Kidney (tissue), 14 donors: ENCODE measurements around the gene CIB2. TPM values are rescaled to one million over a fixed set of nuclear protein-coding genes. Genes with fewer than 3 reads are reported as not detected.

Source experiments
- DNase-seq, 5 donors: peaks; one replicate each; pipeline ENCODE4 v3.0.0-alpha.2; 2013 to 2020
- FAIRE-seq: peaks from 2 replicates; lab custom pipeline; 2012; peaks lifted over from hg19 to GRCh38; lab: Jason Lieb, UNC
- H3K27ac ChIP-seq, 2 donors: one replicate each; pipeline ENCODE4 v1.7.0; 2013; ENCODE audit warnings: low read depth in 2 of 2, low read length in 2 of 2, inconsistent platforms in 1 of 2
- H3K27me3 ChIP-seq: one replicate; pipeline ENCODE4 v1.7.1; 2013; ENCODE audit warnings: low read length, inconsistent platforms; ENCODE audit not compliant: control insufficient read depth, insufficient read depth
- H3K36me3 ChIP-seq, 3 donors: one replicate each; pipeline versions ENCODE4 v1.7.0 to v1.7.1; 2013; ENCODE audit warnings: low read length in 3 of 3, control low read depth in 1 of 3, inconsistent platforms in 1 of 3; ENCODE audit not compliant: insufficient read depth in 3 of 3, control insufficient read depth in 2 of 3
- H3K4me1 ChIP-seq, 3 donors: one replicate each; pipeline versions ENCODE4 v1.7.0 to v1.7.1; 2013; ENCODE audit warnings: low read length in 3 of 3, inconsistent platforms in 1 of 3, low read depth in 1 of 3; ENCODE audit not compliant: control insufficient read depth in 2 of 3, insufficient read depth in 2 of 3
- H3K4me3 ChIP-seq, 3 donors: one replicate each; pipeline versions ENCODE4 v1.7.0 to v1.8.1; 2013; ENCODE audit warnings: low read length in 3 of 3, control low read depth in 1 of 3, inconsistent platforms in 1 of 3
- H3K9ac ChIP-seq, 3 donors: one replicate each; pipeline versions ENCODE4 v1.7.0 to v1.7.1; 2013; ENCODE audit warnings: low read length in 3 of 3, control low read depth in 1 of 3, inconsistent platforms in 1 of 3
- H3K9me3 ChIP-seq, 3 donors: one replicate each; pipeline versions ENCODE4 v1.7.0 to v1.7.1; 2013; ENCODE audit warnings: low read length in 3 of 3, control low read depth in 1 of 3, inconsistent platforms in 1 of 3; ENCODE audit not compliant: control insufficient read depth in 2 of 3, insufficient read depth in 1 of 3
- CTCF ChIP-seq: IDR thresholded peaks from 3 replicates; pipeline ENCODE4 v1.5.1; 2012; ENCODE audit warnings: mild to moderate bottlenecking, moderate library complexity, borderline replicate concordance; ENCODE audit not compliant: insufficient read depth; ENCODE audit errors: extremely low read depth
- intact Hi-C: fragments of 100-400 bp; cut with DNase I; formaldehyde crosslinking; loops from one replicate; pipeline ENCODE4 v1.11.1; 2022
- polyA plus RNA-seq: library from polyadenylated mRNA; stranded (reverse); fragments of 350-450 nt; fragmentation: Illumina TruSeq; extraction: RNeasy Lipid Tissue Mini Kit (QIAGEN cat#74804); gene quantifications from one replicate; pipeline ENCODE4 v1.2.3, GENCODE V29; 2014; ENCODE audit warnings: low read depth, low replicate concordance; ENCODE audit not compliant: insufficient read depth
- total RNA-seq: library from RNA; stranded (reverse); fragmentation: NEBNext Ultra II Directional; extraction: Animal tissue kit (Norgen Biotek cat#: 25700); gene quantifications from one replicate; pipeline ENCODE4 v1.2.1, GENCODE V29; 2021
- donor health status: control.
- donor health status: control.
- donor health status: control.
- donor health status: control.
- donor health status: control.
- donor health status: DM: yes; HTN: yes; CAD: no.
- donor health status: Normal renal cell carcinoma (clear cell type).

CIB2 gene
- total and polyA plus RNA-seq, 2 donors from 2014 or later, result 13.7 to 29.9 TPM

DNA sequence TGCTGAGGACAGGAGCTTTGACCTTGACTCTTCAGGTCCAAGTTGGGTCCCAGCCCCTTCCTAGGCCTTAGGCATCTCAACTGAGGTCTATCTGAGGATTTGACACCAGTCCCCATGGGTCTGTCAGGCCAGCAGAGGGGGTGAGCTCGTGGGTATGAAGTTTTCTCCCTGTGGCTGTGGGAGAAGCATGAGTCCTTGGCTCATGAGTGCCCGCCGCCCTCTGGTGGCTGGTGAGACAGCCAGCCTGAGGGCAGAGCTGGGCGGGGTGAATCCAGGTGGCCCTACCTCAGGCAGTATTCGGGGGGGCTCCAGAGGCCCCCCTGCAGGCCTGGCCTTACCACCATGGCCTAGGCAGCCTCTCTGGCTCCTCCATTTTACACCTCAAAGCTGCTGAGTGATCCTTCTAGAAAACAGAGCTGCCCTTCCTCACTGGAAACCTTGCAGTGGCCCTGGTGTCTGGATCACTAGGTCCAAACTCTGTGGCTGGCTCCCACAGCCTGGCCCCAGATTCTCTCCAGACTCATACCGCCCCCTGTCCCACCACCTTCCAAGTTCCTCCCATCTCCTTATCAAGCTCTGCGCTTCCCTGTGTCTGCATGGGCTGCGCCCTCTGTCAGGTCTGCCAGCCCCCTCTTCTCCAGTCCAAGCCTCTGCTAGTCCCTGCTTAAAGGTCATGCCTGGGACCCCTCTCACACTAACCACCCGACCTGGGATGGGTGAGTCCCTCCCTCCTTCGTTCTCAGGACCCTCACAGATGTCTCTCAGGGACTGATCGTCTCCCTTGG lies 22.8 kb downstream of the CIB2 start:
- no peak overlapping the region for H3K4me3 ChIP-seq
- no peak overlapping the region for H3K27ac ChIP-seq
- no peaks in the 10 kb centered on the region for H3K27me3 ChIP-seq
- intact Hi-C loops, result loop anchor here (5.0 kb wide), 1 partner anchor 141 kb away; no protein-coding TSS in a partner anchor
- H3K9me3 ChIP-seq, result no peaks in the 10 kb centered on the region
- FAIRE-seq (no peak), DNase-seq (peak; percentile 77 to 92 (median 82))
- H3K4me1 ChIP-seq, result peaks cover 0 to 4% (median 0%) of the 10 kb centered on the region in 3 donors
- H3K36me3 ChIP-seq, result no peaks in the 10 kb centered on the region
- H3K9ac ChIP-seq, result no peak overlapping the region
- TF ChIP-seq CTCF, result peak; percentile 92

GRCh38 chr15:78107471-78107870 lies 23.8 kb downstream of the CIB2 start:
- TF ChIP-seq CTCF, result no peak
- H3K4me3 ChIP-seq, result no peak overlapping the region
- H3K9ac ChIP-seq, result no peak overlapping the region
- DNase-seq (no peak), FAIRE-seq (no peak)
- no peaks in the 10 kb centered on the region for H3K27me3 ChIP-seq
- H3K9me3 ChIP-seq, result no peaks in the 10 kb centered on the region
- H3K36me3 ChIP-seq, result no peaks in the 10 kb centered on the region
- H3K27ac ChIP-seq, result no peak overlapping the region
- peaks cover 0 to 7% (median 0%) of the 10 kb centered on the region in 3 donors for H3K4me1 ChIP-seq
- intact Hi-C loops, result loop anchor here (5.0 kb wide), 1 partner anchor 140 kb away; no protein-coding TSS in a partner anchor

DNA sequence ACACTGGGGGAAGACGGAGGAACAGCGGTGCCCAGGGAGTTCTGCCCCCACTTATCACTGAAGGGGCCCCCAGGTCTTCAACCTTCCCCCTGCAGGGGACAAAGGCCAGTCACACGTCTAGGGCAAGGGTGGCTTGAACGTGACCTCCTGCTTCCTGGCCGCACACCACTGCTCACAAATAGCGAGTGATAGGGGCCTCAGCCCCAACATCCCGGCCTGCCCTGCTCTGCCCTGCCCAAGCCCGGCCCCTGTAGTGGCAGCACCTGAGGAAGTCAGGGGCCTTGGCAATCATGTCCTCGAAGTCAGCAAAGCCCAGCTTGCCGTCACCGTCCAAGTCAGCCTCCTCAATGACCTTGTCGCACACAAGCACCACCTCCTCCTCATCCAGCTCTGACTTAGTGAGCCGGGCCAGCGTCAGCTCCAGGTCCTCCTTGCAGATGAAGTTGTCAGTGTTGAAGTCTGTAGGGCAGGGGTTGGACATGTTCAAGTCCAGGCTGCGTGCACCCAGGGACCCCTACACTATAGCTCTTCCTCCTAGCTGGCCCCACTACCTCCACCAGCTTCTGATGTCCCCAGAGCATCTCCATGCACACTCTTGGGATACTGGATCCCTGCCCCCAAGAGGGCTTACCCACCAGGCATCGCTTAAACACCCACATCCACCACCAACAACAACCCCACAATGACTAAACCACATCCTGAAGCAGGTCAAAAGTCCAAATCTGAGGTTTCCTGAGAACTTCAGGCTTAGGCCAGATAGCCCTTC lies 25.6 kb downstream of the CIB2 start:
- H3K36me3 ChIP-seq, result no peaks in the 10 kb centered on the region
- intact Hi-C loops, result loop anchor here (5.0 kb wide), 1 partner anchor 138 kb away; no protein-coding TSS in a partner anchor
- H3K4me3 ChIP-seq, result no peak overlapping the region
- no peak for TF ChIP-seq CTCF
- no peak for DNase-seq
- no peaks in the 10 kb centered on the region for H3K27me3 ChIP-seq
- H3K4me1 ChIP-seq, result peaks cover 0 to 7% (median 0%) of the 10 kb centered on the region in 3 donors
- H3K9ac ChIP-seq, result no peak overlapping the region
- H3K27ac ChIP-seq, result no peak overlapping the region
- FAIRE-seq, result no peak
- H3K9me3 ChIP-seq, result no peaks in the 10 kb centered on the region
